Testis (tissue), 3 donors: Measurements from ENCODE around the gene INAFM2. TPM values are rescaled to one million over a fixed set of nuclear protein-coding genes. Genes with fewer than 3 reads are reported as not detected.

Experiments used
- DNase-seq: peaks from one replicate; pipeline ENCODE4 v3.0.0-alpha.2; 2019
- H3K27ac ChIP-seq, 2 donors: fragments of 200-600 bp; sonication (generic); one replicate each; pipeline ENCODE4 v1.5.1; 2019
- H3K27me3 ChIP-seq: fragments of 200-600 bp; sonication (generic); one replicate; pipeline ENCODE4 v1.5.1; 2019
- H3K36me3 ChIP-seq: fragments of 200-600 bp; sonication (generic); one replicate; pipeline ENCODE4 v1.5.1; 2017; ENCODE audit warnings: low read depth; ENCODE audit errors: missing control alignments
- H3K4me1 ChIP-seq: fragments of 200-600 bp; sonication (generic); one replicate; pipeline ENCODE4 v1.5.1; 2019
- H3K4me3 ChIP-seq, 2 donors: fragments of 200-600 bp; sonication (generic); one replicate each; pipeline ENCODE4 v1.5.1; 2017 to 2019
- H3K9me3 ChIP-seq: fragments of 200-600 bp; sonication (generic); one replicate; pipeline ENCODE4 v1.5.1; 2017
- POLR2A ChIP-seq: fragments of 450-650 bp; IDR thresholded peaks from one replicate; pipeline ENCODE4 v1.6.1; 2017; ENCODE audit warnings: antibody characterized with exemption, mild to moderate bottlenecking, moderate library complexity
- WGBS, 2 donors: methylation state at CpG; one replicate each; pipeline ENCODE4 v1.1.5; 2018; 5-methylcytosine and 5-hydroxymethylcytosine counted together
- intact Hi-C: fragments of 100-400 bp; cut with DNase I; formaldehyde crosslinking; loops from one replicate; pipeline ENCODE4 v1.15.1; 2023; ENCODE audit warnings: low total_unique reads
- polyA plus RNA-seq: library from polyadenylated mRNA; stranded (reverse); fragments of 350-450 nt; fragmentation: Illumina TruSeq; extraction: RNeasy Lipid Tissue Mini Kit (QIAGEN cat#74804); gene quantifications from one replicate; pipeline ENCODE4 v1.2.3, GENCODE V29; 2014; ENCODE audit warnings: low read depth, low replicate concordance; ENCODE audit not compliant: insufficient read depth
- total RNA-seq, 2 donors: library from RNA; depleted of rRNA; stranded (reverse); fragments of >200 nt; gene quantifications; one replicate each; pipeline ENCODE4 v1.2.3, GENCODE V29; 2016
- TF ChIP-seq, protein P1 (sequence below), 3 experiments: fragments of 450-650 bp in 2 of 3; fragments of 200-600 bp in 1 of 3; sonication (generic) in 1 of 3; IDR thresholded peaks; one replicate each; pipeline ENCODE4 v1.5.1; 2016 to 2019; ENCODE audit warnings: antibody characterized with exemption in 3 of 3, mild to moderate bottlenecking in 2 of 3, moderate library complexity in 1 of 3

INAFM2 gene
- total and polyA plus RNA-seq, 3 donors from 2014 or later, result 31.8 to 49.8 (median 43.4) TPM

DNA sequence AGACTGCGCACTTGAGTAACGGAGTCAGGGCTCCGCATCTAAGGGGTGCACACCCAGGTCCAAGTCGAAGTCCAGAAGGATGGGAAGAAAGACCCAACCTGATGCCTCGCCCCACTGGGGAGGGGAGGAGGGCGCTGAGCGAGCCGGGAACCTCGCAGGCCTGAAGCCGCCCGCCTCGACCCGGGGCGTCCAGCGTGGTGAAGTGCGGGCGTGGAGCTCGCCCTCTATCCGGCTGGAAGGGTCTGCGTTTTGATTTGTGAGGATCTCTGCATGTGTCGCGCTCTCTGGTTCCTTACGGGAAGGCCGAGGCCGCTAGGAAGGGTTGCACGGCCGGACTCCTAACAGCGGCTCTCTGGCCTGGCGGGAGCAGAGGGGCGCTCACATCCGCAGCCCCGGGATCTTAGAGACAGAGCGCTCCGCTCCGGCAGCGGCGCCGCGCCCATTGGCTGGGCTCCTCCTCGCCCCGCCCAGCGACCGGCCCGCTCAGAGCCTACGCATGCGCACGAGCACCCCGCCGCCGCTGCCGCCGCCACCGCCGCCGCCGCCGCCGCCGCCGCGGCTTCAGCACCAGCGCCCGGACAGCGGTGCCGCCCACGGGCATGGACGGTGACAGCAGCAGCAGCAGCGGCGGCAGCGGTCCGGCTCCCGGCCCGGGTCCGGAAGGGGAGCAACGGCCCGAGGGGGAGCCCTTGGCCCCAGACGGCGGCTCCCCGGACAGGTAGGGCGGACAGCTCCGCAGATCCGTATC, 34.4 kb downstream of the INAFM2 start, which contains the start of gene DISP2:
DISP2 (plus strand) TSS at position 497 of the 748 bp plus-strand sequence; CDS start at position 600, 103 bp downstream.
- H3K27ac ChIP-seq, result no peak within 1 kb of the TSS

DNA sequence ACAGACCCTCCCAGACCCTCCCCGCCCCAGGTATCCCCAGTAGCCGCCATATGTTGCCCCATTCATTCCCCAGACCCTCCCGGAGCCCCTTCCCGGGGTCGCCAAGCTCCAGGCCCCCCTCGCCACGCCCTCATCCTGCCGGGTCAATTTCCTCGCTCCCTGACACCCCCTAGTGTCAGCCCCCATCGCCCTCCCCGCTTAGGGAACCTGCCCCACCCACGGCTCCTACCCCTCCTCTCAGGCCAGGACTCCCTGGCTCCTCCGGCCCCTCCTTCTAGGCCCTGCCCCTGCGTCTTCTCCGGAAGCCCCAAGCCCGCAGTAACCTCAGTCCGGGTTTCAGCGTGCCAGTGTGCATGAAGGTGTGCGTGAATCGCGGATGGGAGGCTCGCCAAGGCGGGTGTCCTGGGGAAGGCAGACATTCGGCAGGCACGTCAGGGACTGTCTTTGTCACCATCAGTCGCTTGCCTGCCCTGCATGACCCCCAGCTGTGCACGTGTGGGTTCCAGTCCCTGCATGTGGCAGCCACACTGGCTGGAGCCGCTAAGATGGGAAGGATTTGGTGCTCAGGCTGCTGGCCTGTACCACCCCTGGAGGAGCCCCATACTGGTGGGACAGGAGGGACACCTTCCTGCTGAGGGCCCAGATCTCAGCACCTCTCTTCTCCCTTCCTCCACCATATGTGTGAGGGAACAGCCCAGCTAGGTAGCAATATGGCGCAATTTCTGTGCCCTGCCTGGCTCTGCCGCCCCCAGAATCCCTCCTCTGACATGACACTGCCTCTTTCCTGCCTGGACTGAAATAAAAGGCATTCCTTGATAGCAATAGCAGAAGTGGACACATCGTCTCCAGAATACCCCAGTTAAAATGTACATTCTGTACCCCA, 35.2 kb downstream of the INAFM2 start:
- Histone ChIP-seq H3K9me3 (no peaks in the 10 kb centered on the region), H3K4me3 (peak overlapping the region; percentile 38 to 57), H3K36me3 (no peaks in the 10 kb centered on the region), H3K27me3 (no peaks in the 10 kb centered on the region), H3K4me1 (peaks cover 13% of the 10 kb centered on the region), H3K27ac (no peak overlapping the region)
- intact Hi-C loops, result no loop called here
- TF ChIP-seq, protein P1, sequence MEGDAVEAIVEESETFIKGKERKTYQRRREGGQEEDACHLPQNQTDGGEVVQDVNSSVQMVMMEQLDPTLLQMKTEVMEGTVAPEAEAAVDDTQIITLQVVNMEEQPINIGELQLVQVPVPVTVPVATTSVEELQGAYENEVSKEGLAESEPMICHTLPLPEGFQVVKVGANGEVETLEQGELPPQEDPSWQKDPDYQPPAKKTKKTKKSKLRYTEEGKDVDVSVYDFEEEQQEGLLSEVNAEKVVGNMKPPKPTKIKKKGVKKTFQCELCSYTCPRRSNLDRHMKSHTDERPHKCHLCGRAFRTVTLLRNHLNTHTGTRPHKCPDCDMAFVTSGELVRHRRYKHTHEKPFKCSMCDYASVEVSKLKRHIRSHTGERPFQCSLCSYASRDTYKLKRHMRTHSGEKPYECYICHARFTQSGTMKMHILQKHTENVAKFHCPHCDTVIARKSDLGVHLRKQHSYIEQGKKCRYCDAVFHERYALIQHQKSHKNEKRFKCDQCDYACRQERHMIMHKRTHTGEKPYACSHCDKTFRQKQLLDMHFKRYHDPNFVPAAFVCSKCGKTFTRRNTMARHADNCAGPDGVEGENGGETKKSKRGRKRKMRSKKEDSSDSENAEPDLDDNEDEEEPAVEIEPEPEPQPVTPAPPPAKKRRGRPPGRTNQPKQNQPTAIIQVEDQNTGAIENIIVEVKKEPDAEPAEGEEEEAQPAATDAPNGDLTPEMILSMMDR (IDR thresholded peaks at IDR 0.05), result no peak
- no peak for TF ChIP-seq POLR2A
- no peak for DNase-seq
- WGBS, 2 donors, result 10 to 13% methylated on average over 16 to 31 of the region's 31 CpGs

More for the DNA sequence above, 34.4 kb downstream of the INAFM2 start, which contains the start of gene DISP2:
- Histone ChIP-seq H3K4me3 (peak within 1 kb of the TSS; percentile 57 to 65), H3K36me3 (no peaks in the 10 kb centered on the region), H3K4me1 (peaks cover 16% of the 10 kb centered on the region), H3K27me3 (no peaks in the 10 kb centered on the region), H3K9me3 (no peaks in the 10 kb centered on the region)
- WGBS, 2 donors, result 4 to 13% methylated on average over 10 to 47 of the region's 82 CpGs
- TF ChIP-seq, protein P1 (IDR thresholded peaks at IDR 0.05), result no peak
- TF ChIP-seq POLR2A, result no peak
- DNase-seq, result peak; percentile 87
- intact Hi-C loops, result no loop called here

DNA sequence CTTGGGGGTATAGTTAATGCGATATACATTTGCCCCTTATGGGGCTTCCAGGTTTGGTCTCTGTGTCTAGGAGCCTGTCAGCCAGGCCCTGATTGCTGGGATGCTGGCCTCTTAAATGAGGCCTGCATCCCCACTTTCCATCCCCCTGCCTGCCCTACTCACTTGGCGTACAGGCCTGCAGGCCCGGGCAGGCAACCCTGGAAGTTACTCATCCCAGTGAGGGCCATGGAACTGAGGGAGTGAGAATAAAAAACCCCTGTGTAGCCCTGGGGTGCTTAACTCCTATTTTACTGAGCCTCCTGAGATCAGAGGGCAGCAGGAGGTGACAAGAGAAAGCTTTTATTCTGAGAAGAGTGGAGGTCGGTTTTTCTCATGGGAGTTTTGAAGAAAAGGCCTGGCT, 36.5 kb downstream of the INAFM2 start:
- TF ChIP-seq POLR2A, result no peak
- TF ChIP-seq, protein P1 (IDR thresholded peaks at IDR 0.05), result no peak
- H3K9me3 ChIP-seq, result no peaks in the 10 kb centered on the region
- H3K4me3 ChIP-seq, result no peak overlapping the region
- peaks cover 4% of the 10 kb centered on the region for H3K4me1 ChIP-seq
- 89 to 95% methylated on average over 4 of the region's 4 CpGs for WGBS, 2 donors
- H3K27me3 ChIP-seq, result no peaks in the 10 kb centered on the region
- intact Hi-C loops, result loop anchor here (10.0 kb wide), 1 partner anchor 55 kb away; no protein-coding TSS in a partner anchor
- H3K36me3 ChIP-seq, result no peaks in the 10 kb centered on the region
- DNase-seq, result no peak
- H3K27ac ChIP-seq, result no peak overlapping the region

DNA sequence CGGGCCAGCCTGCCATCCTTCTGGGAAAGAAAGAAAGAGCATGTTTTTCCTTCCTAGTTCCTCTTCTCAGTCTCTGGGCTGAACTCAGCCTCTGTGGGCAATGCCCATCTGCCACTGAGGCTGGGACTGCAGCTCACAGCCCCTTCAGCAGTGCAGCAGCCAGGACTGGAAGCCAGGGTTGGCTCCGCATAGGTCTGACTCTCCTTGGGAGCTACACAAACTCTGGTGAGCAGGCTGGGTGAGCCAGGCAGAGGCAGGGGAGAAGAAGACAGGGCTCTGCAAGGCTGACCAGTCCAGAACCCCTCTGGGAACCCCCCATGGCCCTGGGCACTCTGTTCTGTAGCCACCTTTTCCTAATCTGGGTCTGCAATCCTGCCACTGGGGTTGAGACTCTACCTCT, 38.1 kb downstream of the INAFM2 start:
- intact Hi-C loops, result loop anchor here (10.0 kb wide), 1 partner anchor 53 kb away; no protein-coding TSS in a partner anchor
- TF ChIP-seq, protein P1 (IDR thresholded peaks at IDR 0.05), result no peak
- TF ChIP-seq POLR2A, result no peak
- Histone ChIP-seq H3K36me3 (no peaks in the 10 kb centered on the region), H3K27ac (no peak overlapping the region), H3K27me3 (no peaks in the 10 kb centered on the region), H3K4me1 (peaks cover 4% of the 10 kb centered on the region), H3K9me3 (no peaks in the 10 kb centered on the region), H3K4me3 (no peak overlapping the region)
- no peak for DNase-seq
- 78 to 86% methylated on average over 2 of the region's 2 CpGs for WGBS, 2 donors
